Pancreas (tissue), 10 donors: Measurements from ENCODE around the gene RGL4. TPM values are rescaled to one million over a fixed set of nuclear protein-coding genes. Genes with fewer than 3 reads are reported as not detected.
A peak's percentile ranks its signal among the peaks of the same experiment; 100 is the strongest.

Source experiments
- ATAC-seq, 4 donors: fragments of 200-7000 bp; cut with Tn5 transposase; one replicate each; pipeline versions ENCODE4 v1.8.0 to v1.9.1; 2020; ENCODE audit warnings: mild to moderate bottlenecking in 4 of 4, moderate library complexity in 4 of 4
- DNase-seq, 6 donors: peaks; one replicate each; pipeline ENCODE4 v3.0.0-alpha.2; 2020
- FAIRE-seq: peaks from 2 replicates; lab custom pipeline; 2012; peaks lifted over from hg19 to GRCh38; lab: Jason Lieb, UNC
- H3K27ac ChIP-seq, 4 donors: fragments of 200-600 bp; sonication (generic); 1 replicate in 3 of 4; 2 replicates in 1 of 4; pipeline versions ENCODE4 v1.5.0 to v1.8.0; 2020
- H3K27me3 ChIP-seq, 4 donors: fragments of 200-600 bp; one replicate each; pipeline ENCODE4 v1.8.0; 2021
- H3K36me3 ChIP-seq, 3 donors: fragments of 200-600 bp; sonication (generic) in 1 of 3; one replicate each; pipeline versions ENCODE4 v1.5.0 to v1.8.0; 2020 to 2021
- H3K4me1 ChIP-seq, 3 donors: fragments of 200-600 bp; one replicate each; pipeline ENCODE4 v1.8.0; 2021
- H3K4me3 ChIP-seq, 4 donors: fragments of 200-600 bp; sonication (generic) in 2 of 4; one replicate each; pipeline versions ENCODE4 v1.5.0 to v1.8.0; 2020 to 2021
- H3K9me3 ChIP-seq, 4 donors: fragments of 200-600 bp; one replicate each; pipeline ENCODE4 v1.8.0; 2021
- CTCF ChIP-seq, 4 donors: fragments of 200-600 bp; sonication (generic) in 3 of 4; IDR thresholded peaks; one replicate each; pipeline versions ENCODE4 v1.5.0 to v1.8.0; 2021; ENCODE audit warnings: antibody characterized with exemption in 4 of 4
- WGBS, 2 donors: extraction: QIAGEN DNeasy Blood & Tissue Kit; methylation state at CpG; one replicate each; pipeline ENCODE4 v1.1.7; 2013; 5-methylcytosine and 5-hydroxymethylcytosine counted together
- intact Hi-C, 3 donors: fragments of 100-400 bp; cut with DNase I; formaldehyde crosslinking; loops; one replicate each; pipeline versions ENCODE4 v1.11.1 to v1.14.2; 2022
- polyA plus RNA-seq, 2 donors: library from polyadenylated mRNA; stranded (reverse); fragments of 200-250 nt; gene quantifications; one replicate each; pipeline ENCODE4 v1.2.3, GENCODE V29; 2013
- total RNA-seq, 6 donors: library from RNA; stranded (reverse); fragmentation: NEBNext Ultra II Directional in 4 of 6; extraction: Animal tissue kit (Norgen Biotek cat#: 25700) in 4 of 6; gene quantifications; one replicate each; pipeline versions ENCODE4 v1.2.1 to v1.2.4, GENCODE V29; 2021 to 2023
- donor health status: healthy with polysubstance abuse.
- donor health status: DM: no; HTN: no; CAD: no; lungs with moderate emphysema.
- donor health status: DM: no; HTN: no; CAD: no.
- donor health status: control.
- donor health status: control.
- donor health status: Bipolar disorder and iron deficiency.
- donor health status: DM: yes; HTN: yes; CAD: no.
- donor health status: DM: no; HTN: no; CAD: no.
- donor health status: DM: no; HTN: no; CAD: no.
- donor health status: DM: yes; HTN: yes; CAD: no.

The RGL4 gene
- total and polyA plus RNA-seq, 8 donors: 0.42 to 0.95 (median 0.61) TPM; not detected in 4

GRCh38 chr22:23700706-23701105 lies 9.9 kb downstream of the RGL4 start:
- no peak for TF ChIP-seq CTCF (IDR thresholded peaks at IDR 0.05)
- WGBS, 2 donors: 40 to 53% methylated on average over 7 of the region's 7 CpGs

GRCh38 chr22:23704062-23704461 lies 13.2 kb downstream of the RGL4 start:
- no peaks in the 10 kb centered on the region for H3K27me3 ChIP-seq
- intact Hi-C loops: no loop called here
- ATAC-seq: no peak
- H3K4me1 ChIP-seq: peaks cover 0 to 11% (median 8%) of the 10 kb centered on the region in 3 donors
- H3K9me3 ChIP-seq: no peaks in the 10 kb centered on the region
- no peak overlapping the region for H3K4me3 ChIP-seq
- DNase-seq: no peak
- no peak for TF ChIP-seq CTCF (IDR thresholded peaks at IDR 0.05)
- H3K27ac ChIP-seq: no peak overlapping the region
- FAIRE-seq: no peak
- peaks cover 11 to 41% (median 28%) of the 10 kb centered on the region in 3 donors for H3K36me3 ChIP-seq
- 88 to 91% methylated on average over 5 of the region's 5 CpGs for WGBS, 2 donors

More at GRCh38 chr22:23700706-23701105, 9.9 kb downstream of the RGL4 start:
- Histone ChIP-seq H3K9me3 (no peaks in the 10 kb centered on the region), H3K4me3 (no peak overlapping the region), H3K27ac (peak overlapping the region in 3 of 4 donors; percentile 27 to 76 (median 53)), H3K36me3 (peaks cover 3 to 15% (median 6%) of the 10 kb centered on the region in 3 donors), H3K4me1 (peaks cover 0 to 11% (median 8%) of the 10 kb centered on the region in 3 donors), H3K27me3 (no peaks in the 10 kb centered on the region)
- no peak for FAIRE-seq
- DNase-seq: peak in 3 of 6 donors; percentile 24 to 53 (median 29)
- ATAC-seq: peak; percentile 82 to 86 (median 84)
- intact Hi-C loops: no loop called here

- FAIRE-seq: no peak
- Histone ChIP-seq H3K4me1 (peaks cover 0 to 11% (median 8%) of the 10 kb centered on the region in 3 donors), H3K4me3 (no peak overlapping the region), H3K27me3 (no peaks in the 10 kb centered on the region), H3K36me3 (peaks cover 11 to 46% (median 28%) of the 10 kb centered on the region in 3 donors), H3K9me3 (no peaks in the 10 kb centered on the region), H3K27ac (no peak overlapping the region)
- intact Hi-C loops: no loop called here
- TF ChIP-seq CTCF (IDR thresholded peaks at IDR 0.05): no peak
- no peak for ATAC-seq
- DNase-seq: no peak
- WGBS, 2 donors: 94% methylated on average over 3 of the region's 3 CpGs
Observed at GRCh38 chr22:23704829-23705228, 14.0 kb downstream of the RGL4 start.

- 83 to 86% methylated on average over 3 of the region's 3 CpGs for WGBS, 2 donors
- Histone ChIP-seq H3K27ac (no peak overlapping the region), H3K9me3 (no peaks in the 10 kb centered on the region), H3K36me3 (peaks cover 11 to 43% (median 28%) of the 10 kb centered on the region in 3 donors), H3K4me3 (no peak overlapping the region), H3K27me3 (no peaks in the 10 kb centered on the region), H3K4me1 (peaks cover 0 to 11% (median 8%) of the 10 kb centered on the region in 3 donors)
- ATAC-seq (no peak), FAIRE-seq (no peak), DNase-seq (no peak)
- intact Hi-C loops: no loop called here
- TF ChIP-seq CTCF (IDR thresholded peaks at IDR 0.05): no peak
Observed at GRCh38 chr22:23705358-23705757, 14.5 kb downstream of the RGL4 start.

- ATAC-seq (no peak), FAIRE-seq (no peak), DNase-seq (no peak)
- peaks cover 11 to 52% (median 23%) of the 10 kb centered on the region in 3 donors for H3K36me3 ChIP-seq
- H3K9me3 ChIP-seq: no peaks in the 10 kb centered on the region
- H3K27me3 ChIP-seq: no peaks in the 10 kb centered on the region
- TF ChIP-seq CTCF (IDR thresholded peaks at IDR 0.05): no peak
- H3K4me3 ChIP-seq: no peak overlapping the region
- intact Hi-C loops: no loop called here
- no peak overlapping the region for H3K27ac ChIP-seq
- H3K4me1 ChIP-seq: no peaks in the 10 kb centered on the region
- 88 to 93% methylated on average over 1 of the region's 1 CpG for WGBS, 2 donors
Observed at GRCh38 chr22:23708270-23708669, 17.5 kb downstream of the RGL4 start.
